Stimulated activated naive CD8-positive, alpha-beta T cell treated with anti-CD3 and anti-CD28 coated beads, Interleukin-15, Interleukin-2, amounts not matched to agents 100 ng/mL and 50 ng/mL, for 24 hours (primary cell): ENCODE results near the gene RYR2.

Experiments used
- H3K27ac Mint-ChIP-seq: one replicate; pipeline ENCODE4 v1.8.0; 2021; ENCODE audit warnings: mild to moderate bottlenecking, mixed read lengths
- H3K27me3 Mint-ChIP-seq: one replicate; pipeline ENCODE4 v1.8.0; 2021; ENCODE audit warnings: mixed read lengths
- H3K36me3 Mint-ChIP-seq: one replicate; pipeline ENCODE4 v1.8.0; 2021; ENCODE audit warnings: low read depth, mixed read lengths
- H3K4me1 Mint-ChIP-seq: one replicate; pipeline ENCODE4 v1.8.0; 2021; ENCODE audit warnings: low read depth, mixed read lengths
- H3K4me3 Mint-ChIP-seq: one replicate; pipeline ENCODE4 v1.8.0; 2021; ENCODE audit warnings: mild to moderate bottlenecking, mixed read lengths
- H3K9me3 Mint-ChIP-seq: one replicate; pipeline ENCODE4 v1.8.0; 2021; ENCODE audit warnings: mixed read lengths

The RYR2 gene

DNA sequence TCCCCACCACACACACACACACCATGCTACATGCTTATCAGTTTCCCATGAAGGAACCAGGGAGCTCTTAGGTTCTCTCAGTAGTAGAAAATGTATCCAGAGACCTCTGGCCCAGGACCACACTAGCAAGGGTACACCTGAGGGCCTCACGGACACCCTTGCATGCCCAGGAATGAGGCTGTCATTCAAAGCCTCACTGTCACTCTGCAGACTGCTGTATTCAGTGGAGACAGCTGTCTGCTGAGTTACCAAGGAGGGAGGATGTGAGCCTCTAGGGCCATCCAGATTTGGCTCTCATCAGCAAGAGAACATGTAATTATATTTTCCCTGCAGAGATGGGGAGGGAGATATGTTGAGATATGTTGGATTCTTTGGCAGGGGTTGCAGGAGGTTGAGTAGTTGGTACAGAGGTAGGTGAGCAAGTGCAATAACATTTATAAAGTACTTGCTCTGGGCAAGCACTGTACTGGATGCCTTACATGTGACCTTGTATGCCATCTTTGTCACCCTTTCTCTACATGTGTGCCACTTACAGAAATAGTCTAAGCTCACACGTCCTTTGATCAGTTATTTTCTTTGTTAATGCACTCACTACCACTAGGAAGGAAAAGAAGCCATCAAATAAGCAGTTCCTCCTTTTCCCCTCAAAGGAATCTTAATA is 598.2 kb downstream of the RYR2 start:
- Mint-ChIP-seq H3K27ac (no peak overlapping the region), H3K36me3 (no peaks in the 10 kb centered on the region), H3K4me1 (no peaks in the 10 kb centered on the region), H3K4me3 (no peak overlapping the region), H3K27me3 (no peaks in the 10 kb centered on the region), H3K9me3 (peaks cover 6% of the 10 kb centered on the region)

DNA sequence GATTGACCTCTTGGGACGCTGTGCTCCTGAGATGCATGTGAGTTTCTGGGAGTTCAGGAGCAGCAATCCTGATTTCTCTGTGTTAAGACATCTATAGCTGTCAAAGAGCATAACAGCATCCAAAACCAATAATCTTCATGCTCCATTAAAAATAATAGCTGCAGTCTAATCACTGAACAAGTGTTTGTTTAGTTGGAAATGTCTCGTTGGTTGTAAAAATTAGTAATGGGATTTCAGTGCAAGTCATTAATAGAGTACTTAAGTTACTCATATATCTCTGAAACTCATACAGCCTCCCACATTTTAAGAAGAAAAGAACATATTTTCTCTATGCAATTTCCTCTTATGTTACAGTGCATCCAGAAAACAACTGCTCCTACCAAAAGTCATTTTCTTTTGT is 599.0 kb downstream of the RYR2 start:
- Mint-ChIP-seq H3K9me3 (no peaks in the 10 kb centered on the region), H3K36me3 (no peaks in the 10 kb centered on the region)

DNA sequence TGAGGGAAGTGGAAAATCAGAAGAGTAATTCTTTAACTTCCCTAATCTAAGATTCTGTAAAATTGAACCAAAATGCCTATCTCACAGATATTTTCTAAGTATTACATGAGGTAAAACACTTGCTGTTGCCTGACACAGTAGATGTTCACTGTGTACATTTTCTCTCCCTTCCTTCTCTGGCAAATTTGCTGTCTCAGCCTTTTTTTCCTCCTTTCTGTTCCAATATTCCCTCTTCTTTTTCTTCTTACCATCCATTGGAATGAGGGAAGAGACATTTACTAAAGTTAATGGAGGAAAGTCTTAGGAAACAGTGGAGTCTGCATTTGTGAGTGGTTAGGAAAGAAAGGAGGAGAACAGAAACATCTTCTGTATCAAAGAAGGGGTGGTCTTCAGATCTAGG is 608.8 kb downstream of the RYR2 start:
- Mint-ChIP-seq H3K36me3 (no peaks in the 10 kb centered on the region), H3K27ac (no peak overlapping the region), H3K4me3 (no peak overlapping the region), H3K27me3 (no peaks in the 10 kb centered on the region), H3K9me3 (no peaks in the 10 kb centered on the region), H3K4me1 (no peaks in the 10 kb centered on the region)

More for the DNA sequence above, 599.0 kb downstream of the RYR2 start:
- Mint-ChIP-seq H3K27me3 (no peaks in the 10 kb centered on the region), H3K27ac (no peak overlapping the region), H3K4me3 (no peak overlapping the region), H3K4me1 (no peaks in the 10 kb centered on the region)

DNA sequence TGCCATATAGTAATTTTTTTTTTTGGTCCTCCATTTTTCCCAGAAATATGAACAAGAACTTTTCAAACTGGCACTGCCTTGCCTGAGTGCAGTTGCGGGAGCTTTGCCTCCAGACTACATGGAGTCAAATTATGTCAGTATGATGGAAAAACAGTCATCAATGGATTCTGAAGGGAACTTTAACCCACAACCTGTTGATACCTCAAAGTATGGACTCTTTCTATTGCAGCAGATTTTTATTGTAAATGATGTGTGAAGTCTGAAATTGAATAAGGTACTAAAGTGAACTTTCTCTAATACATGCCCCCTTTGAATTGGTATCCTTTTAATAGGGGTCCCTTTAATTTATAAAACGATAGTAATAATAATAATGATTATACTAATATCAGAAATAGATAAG is 613.8 kb downstream of the RYR2 start:
- Mint-ChIP-seq H3K4me1 (no peaks in the 10 kb centered on the region), H3K9me3 (no peaks in the 10 kb centered on the region), H3K27me3 (no peaks in the 10 kb centered on the region), H3K27ac (no peak overlapping the region), H3K4me3 (no peak overlapping the region), H3K36me3 (no peaks in the 10 kb centered on the region)

DNA sequence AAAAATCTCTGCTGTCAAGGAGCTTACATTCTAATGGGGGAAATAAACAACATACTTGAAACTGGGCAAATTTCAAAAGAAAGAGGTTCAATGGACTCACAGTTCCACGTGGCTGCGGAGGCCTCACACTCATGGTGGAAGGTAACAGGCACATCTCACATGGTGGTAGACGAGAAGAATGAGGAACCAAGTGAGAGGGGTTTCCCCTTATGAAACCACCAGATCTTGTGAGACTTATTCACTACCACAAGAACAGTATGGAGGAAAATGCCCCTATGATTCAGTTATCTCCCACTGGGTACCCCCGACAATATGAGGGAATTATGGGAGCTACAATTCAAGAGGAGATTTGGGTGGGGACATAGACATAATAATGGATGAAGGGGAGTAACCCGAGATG is 622.4 kb downstream of the RYR2 start:
- Mint-ChIP-seq H3K36me3 (no peaks in the 10 kb centered on the region), H3K9me3 (no peaks in the 10 kb centered on the region), H3K4me3 (no peak overlapping the region), H3K27ac (no peak overlapping the region), H3K4me1 (no peaks in the 10 kb centered on the region), H3K27me3 (no peaks in the 10 kb centered on the region)

DNA sequence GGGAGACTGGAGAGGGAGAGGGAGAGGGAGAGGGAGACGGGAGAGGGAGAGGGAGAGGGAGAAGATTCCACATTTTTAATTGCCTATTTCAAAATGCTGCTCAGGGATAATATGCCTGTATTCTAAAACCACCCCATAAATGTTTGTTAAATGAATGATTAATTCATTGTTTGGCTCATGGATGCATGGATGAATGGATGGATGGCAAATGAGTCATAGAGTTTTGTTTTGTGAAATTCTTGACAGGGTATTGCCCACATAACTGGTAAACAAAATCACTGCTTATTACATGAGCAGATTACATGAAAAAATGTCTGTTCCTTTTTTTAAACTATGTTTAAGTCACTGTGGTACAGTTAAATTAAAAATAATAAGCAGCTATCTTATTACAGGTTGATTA is 628.3 kb downstream of the RYR2 start:
- Mint-ChIP-seq H3K4me3 (no peak overlapping the region), H3K4me1 (no peaks in the 10 kb centered on the region), H3K27ac (no peak overlapping the region), H3K36me3 (no peaks in the 10 kb centered on the region), H3K27me3 (no peaks in the 10 kb centered on the region), H3K9me3 (no peaks in the 10 kb centered on the region)

DNA sequence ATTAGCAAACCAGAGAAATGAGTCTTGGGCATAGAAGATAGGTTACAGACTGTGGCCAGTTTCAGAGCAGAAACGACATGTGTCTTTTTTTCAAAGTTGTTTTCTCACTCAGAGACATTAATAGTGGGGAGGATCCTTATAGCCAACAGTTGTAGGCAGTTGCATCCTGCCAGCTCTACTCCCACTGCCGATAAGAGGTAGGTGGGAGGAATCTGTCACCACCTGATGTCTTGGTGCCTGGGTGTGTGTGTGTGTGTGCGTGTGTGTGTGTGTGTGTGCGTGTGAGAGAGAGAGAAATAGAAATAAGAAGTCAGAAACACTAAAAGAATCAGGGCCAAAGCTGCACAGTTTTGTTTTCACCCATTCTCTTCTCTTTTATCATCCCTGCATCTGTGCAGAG is 629.3 kb downstream of the RYR2 start:
- no peak overlapping the region for H3K4me3 Mint-ChIP-seq
- no peaks in the 10 kb centered on the region for H3K36me3 Mint-ChIP-seq
- H3K4me1 Mint-ChIP-seq, result no peaks in the 10 kb centered on the region
- no peak overlapping the region for H3K27ac Mint-ChIP-seq
- H3K9me3 Mint-ChIP-seq, result no peaks in the 10 kb centered on the region
- no peaks in the 10 kb centered on the region for H3K27me3 Mint-ChIP-seq

DNA sequence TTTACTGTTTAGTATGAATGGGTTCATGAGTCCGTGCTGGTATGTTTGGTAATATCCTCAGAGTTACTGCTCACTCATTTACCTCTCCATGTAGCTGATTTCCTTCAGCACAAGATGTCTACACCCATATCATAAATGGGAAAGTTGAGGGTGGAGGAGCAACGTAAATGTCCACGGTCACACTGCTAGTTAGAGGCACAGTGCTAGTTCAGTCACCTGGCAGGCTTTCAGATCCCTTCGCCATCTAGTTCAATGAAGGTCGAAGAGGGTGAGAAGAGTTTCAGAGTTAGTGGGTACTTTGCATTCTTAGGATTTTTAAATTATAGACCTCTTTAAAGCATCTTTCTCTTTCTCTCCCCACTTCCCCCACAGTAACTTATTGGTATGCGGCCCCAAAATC is 630.0 kb downstream of the RYR2 start:
- Mint-ChIP-seq H3K36me3 (no peaks in the 10 kb centered on the region), H3K4me3 (no peak overlapping the region), H3K27ac (no peak overlapping the region), H3K27me3 (no peaks in the 10 kb centered on the region), H3K9me3 (no peaks in the 10 kb centered on the region), H3K4me1 (no peaks in the 10 kb centered on the region)

DNA sequence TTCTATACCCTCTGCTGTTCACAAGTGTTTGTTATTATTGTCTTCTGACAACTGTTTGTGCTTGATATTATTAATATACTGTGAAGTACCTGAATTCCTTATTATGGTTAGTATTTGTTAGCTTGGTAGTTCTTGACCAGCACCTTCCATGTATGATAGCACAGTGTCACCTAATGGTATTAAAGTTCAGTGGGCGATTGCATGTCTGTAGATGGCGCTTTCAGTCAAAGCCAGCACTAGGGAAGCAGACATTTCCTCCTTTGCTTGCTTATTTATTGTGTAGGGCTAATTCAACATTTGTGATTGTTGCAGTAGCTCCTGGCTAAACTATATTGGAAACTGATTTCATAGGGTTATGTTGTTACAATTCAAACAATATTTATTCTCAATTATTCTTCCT is 630.8 kb downstream of the RYR2 start:
- no peak overlapping the region for H3K4me3 Mint-ChIP-seq
- no peak overlapping the region for H3K27ac Mint-ChIP-seq
- no peaks in the 10 kb centered on the region for H3K9me3 Mint-ChIP-seq
- no peaks in the 10 kb centered on the region for H3K27me3 Mint-ChIP-seq
- H3K4me1 Mint-ChIP-seq, result no peaks in the 10 kb centered on the region
- H3K36me3 Mint-ChIP-seq, result no peaks in the 10 kb centered on the region

DNA sequence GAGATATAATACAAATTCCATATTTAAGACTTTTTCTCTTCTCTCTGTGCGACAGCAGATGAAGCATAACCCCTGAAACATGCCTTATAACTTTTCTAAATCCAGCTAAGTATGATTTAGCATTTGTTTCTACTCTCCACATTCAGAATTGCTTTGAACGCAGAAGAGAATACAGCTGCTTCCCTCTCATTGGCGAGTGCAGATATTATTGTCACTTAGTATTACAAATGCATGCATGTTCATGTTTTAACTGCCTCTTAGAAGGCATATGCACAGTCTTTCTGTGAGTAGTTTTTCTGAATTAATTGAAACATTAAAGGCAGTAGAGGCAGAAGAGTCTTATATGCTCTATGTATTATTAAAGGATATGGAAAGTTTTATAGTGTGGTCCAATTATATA is 631.6 kb downstream of the RYR2 start:
- no peaks in the 10 kb centered on the region for H3K9me3 Mint-ChIP-seq
- no peaks in the 10 kb centered on the region for H3K27me3 Mint-ChIP-seq
- no peak overlapping the region for H3K27ac Mint-ChIP-seq
- H3K36me3 Mint-ChIP-seq, result no peaks in the 10 kb centered on the region
- H3K4me1 Mint-ChIP-seq, result no peaks in the 10 kb centered on the region
- no peak overlapping the region for H3K4me3 Mint-ChIP-seq

DNA sequence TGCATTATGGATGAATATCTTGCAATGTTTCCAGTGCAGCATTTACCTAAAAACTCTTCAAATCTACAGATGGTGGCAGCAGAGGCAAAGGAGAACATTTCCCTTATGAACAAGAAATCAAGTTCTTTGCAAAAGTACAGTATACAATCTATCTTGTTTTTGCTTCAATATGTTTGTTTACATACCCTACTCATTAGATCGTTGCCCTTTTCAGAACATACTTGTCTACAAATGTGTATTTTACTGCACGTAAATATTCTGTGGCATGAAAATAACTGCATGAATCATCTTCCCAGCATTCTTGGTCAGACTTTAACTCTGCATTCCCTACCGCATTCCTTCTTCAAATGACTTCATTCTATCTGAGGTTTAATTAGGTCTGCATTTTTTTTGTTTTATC is 636.0 kb downstream of the RYR2 start:
- no peaks in the 10 kb centered on the region for H3K27me3 Mint-ChIP-seq
- no peak overlapping the region for H3K27ac Mint-ChIP-seq
- H3K36me3 Mint-ChIP-seq, result no peaks in the 10 kb centered on the region
- H3K4me1 Mint-ChIP-seq, result no peaks in the 10 kb centered on the region
- no peak overlapping the region for H3K4me3 Mint-ChIP-seq
- H3K9me3 Mint-ChIP-seq, result peaks cover 4% of the 10 kb centered on the region

DNA sequence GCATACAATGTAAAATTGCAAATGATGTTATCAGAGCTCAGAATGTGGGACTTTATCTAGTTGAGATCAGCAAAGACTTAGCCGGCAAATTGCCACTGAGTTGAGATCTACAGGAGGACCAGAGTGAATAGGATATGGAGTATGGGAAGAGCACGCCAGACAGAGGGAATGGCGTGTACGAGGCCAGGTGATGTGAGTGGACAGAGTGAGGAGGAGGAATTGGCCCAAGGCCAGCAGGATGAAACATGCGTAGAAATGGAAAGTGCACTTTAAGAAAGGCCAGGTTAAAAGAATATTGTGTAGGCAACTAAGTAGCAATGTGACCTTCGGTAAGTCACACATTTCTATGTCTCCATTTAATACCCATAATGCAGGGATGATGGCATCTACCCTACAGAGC is 637.7 kb downstream of the RYR2 start:
- Mint-ChIP-seq H3K36me3 (no peaks in the 10 kb centered on the region), H3K9me3 (peaks cover 8% of the 10 kb centered on the region), H3K4me3 (no peak overlapping the region), H3K27me3 (no peaks in the 10 kb centered on the region), H3K27ac (no peak overlapping the region), H3K4me1 (no peaks in the 10 kb centered on the region)

DNA sequence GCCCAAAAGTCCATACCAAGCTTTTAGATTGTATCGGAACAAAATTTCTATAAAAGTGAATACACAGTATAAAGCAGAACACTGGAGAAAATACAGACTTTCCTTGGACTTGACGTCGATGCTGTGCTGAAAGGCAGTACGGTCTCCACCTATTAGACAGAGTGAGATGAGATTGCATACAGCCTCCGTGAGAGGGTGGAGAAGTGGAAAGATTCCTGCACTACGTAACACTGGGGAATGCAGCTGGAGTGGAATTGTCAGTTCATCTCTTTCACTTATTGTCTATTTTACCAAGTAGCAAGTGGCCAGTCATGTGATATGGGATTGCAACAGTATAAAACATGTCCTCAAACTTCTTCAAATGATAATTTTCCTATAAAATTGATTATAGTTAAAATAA is 639.2 kb downstream of the RYR2 start:
- Mint-ChIP-seq H3K27ac (no peak overlapping the region), H3K9me3 (peaks cover 8% of the 10 kb centered on the region), H3K4me1 (no peaks in the 10 kb centered on the region), H3K27me3 (no peaks in the 10 kb centered on the region), H3K4me3 (no peak overlapping the region), H3K36me3 (no peaks in the 10 kb centered on the region)

DNA sequence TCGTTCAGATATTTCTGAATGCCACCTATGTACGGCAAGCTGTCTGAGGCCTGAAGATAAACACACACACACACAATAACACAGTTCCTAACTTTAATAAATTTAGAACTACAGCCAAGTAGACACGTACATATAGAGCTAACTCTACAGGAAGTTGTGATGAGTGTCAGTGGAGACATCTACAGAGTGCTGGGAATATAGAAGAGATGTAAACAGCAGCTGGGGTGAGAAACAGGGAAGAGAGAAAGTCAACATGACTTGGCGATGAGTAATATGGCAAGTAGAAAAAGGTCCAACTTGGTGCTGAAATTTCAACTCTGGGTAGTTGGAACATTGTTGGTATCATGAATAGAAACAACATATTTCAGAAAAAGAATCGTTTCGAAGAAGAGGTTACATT is 642.3 kb downstream of the RYR2 start:
- Mint-ChIP-seq H3K4me3 (no peak overlapping the region), H3K27ac (no peak overlapping the region), H3K9me3 (peaks cover 8% of the 10 kb centered on the region), H3K36me3 (no peaks in the 10 kb centered on the region), H3K4me1 (no peaks in the 10 kb centered on the region), H3K27me3 (no peaks in the 10 kb centered on the region)

DNA sequence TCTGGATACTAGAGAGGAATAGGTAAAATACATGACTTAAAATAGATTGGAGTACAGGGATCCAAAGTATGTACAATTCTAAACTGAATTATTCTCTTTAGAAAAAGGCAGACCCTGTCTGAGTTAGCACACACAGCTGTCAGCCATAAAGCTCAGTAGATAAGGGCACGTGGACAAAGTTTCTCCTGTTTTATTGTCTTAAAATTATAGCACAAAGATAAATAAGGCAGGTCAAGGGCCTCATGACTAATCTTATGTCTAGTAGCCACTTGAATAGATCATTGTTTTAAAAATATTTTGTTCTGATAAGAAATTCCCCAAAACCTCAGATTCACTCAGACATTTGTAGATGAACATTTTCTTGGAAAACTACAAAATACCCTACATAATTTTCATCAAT is 643.6 kb downstream of the RYR2 start:
- no peak overlapping the region for H3K27ac Mint-ChIP-seq
- no peak overlapping the region for H3K4me3 Mint-ChIP-seq
- no peaks in the 10 kb centered on the region for H3K36me3 Mint-ChIP-seq
- H3K4me1 Mint-ChIP-seq, result no peaks in the 10 kb centered on the region
- H3K9me3 Mint-ChIP-seq, result peaks cover 4% of the 10 kb centered on the region
- no peaks in the 10 kb centered on the region for H3K27me3 Mint-ChIP-seq

DNA sequence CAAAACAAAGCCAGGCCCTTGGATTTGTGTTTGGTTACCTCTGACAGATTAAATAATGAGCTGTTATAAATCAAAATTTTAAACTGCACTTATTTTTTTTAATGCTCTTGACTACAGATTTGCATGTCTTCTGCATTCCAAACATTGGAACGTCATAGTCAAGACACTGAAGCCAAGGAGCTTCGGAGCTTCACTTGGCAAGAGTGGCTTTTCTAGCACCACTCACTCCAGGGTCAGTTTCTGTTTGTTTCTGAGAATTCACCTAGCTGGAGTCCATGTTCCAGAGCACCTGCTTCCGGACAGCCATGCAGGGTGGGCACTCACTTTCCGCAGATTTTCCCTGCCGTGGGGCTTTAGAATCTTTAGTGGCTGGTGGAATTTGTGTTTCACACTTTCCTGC is 645.8 kb downstream of the RYR2 start:
- peaks cover 8% of the 10 kb centered on the region for H3K9me3 Mint-ChIP-seq
- no peak overlapping the region for H3K27ac Mint-ChIP-seq
- H3K4me1 Mint-ChIP-seq, result no peaks in the 10 kb centered on the region
- H3K4me3 Mint-ChIP-seq, result no peak overlapping the region
- no peaks in the 10 kb centered on the region for H3K27me3 Mint-ChIP-seq
- no peaks in the 10 kb centered on the region for H3K36me3 Mint-ChIP-seq
